Activated CD4-positive, alpha-beta memory T cell treated with anti-CD3 and anti-CD28 coated beads for 36 hours (primary cell): ENCODE results near the gene ASIC4. TPM values are rescaled to one million over a fixed set of nuclear protein-coding genes. Genes with fewer than 3 reads are reported as not detected.

Experiments
- CTCF ChIA-PET: fragments of 350-600 bp; sonication (Branson Sonifier 250); formaldehyde crosslinking; loops from one replicate; lab custom pipeline; 2021; ENCODE audit warnings: antibody characterized with exemption, inconsistent platforms; lab: Charles Lee
- POLR2A ChIA-PET: fragments of 350-600 bp; sonication (Branson Sonifier 250); formaldehyde crosslinking; loops from one replicate; lab custom pipeline; 2021; ENCODE audit warnings: antibody characterized with exemption; lab: Charles Lee
- DNase-seq: peaks from one replicate; pipeline ENCODE4 v3.0.0-alpha.2; 2020
- H3K27ac Mint-ChIP-seq: one replicate; pipeline ENCODE4 v1.8.0; 2021; ENCODE audit warnings: mixed read lengths
- H3K27me3 Mint-ChIP-seq: one replicate; pipeline ENCODE4 v1.8.0; 2021; ENCODE audit warnings: mixed read lengths
- H3K36me3 Mint-ChIP-seq: one replicate; pipeline ENCODE4 v1.8.0; 2021; ENCODE audit warnings: mixed read lengths
- H3K4me1 Mint-ChIP-seq: one replicate; pipeline ENCODE4 v1.8.0; 2021; ENCODE audit warnings: low read depth, mixed read lengths
- H3K4me3 Mint-ChIP-seq: one replicate; pipeline ENCODE4 v1.8.0; 2021; ENCODE audit warnings: mild to moderate bottlenecking, mixed read lengths
- H3K9me3 Mint-ChIP-seq: one replicate; pipeline ENCODE4 v1.8.0; 2021; ENCODE audit warnings: mixed read lengths
- intact Hi-C: fragments of 100-400 bp; cut with micrococcal nuclease; formaldehyde crosslinking; loops from one replicate; pipeline ENCODE4 v1.15.1; 2023
- total RNA-seq, 2 experiments: library from RNA; stranded (reverse); gene quantifications; one replicate each; pipeline ENCODE4 v1.2.3, GENCODE V29; 2021

The ASIC4 gene
- total RNA-seq, 2 experiments from 2014 or later, result 0.07 TPM; not detected in 1

DNA sequence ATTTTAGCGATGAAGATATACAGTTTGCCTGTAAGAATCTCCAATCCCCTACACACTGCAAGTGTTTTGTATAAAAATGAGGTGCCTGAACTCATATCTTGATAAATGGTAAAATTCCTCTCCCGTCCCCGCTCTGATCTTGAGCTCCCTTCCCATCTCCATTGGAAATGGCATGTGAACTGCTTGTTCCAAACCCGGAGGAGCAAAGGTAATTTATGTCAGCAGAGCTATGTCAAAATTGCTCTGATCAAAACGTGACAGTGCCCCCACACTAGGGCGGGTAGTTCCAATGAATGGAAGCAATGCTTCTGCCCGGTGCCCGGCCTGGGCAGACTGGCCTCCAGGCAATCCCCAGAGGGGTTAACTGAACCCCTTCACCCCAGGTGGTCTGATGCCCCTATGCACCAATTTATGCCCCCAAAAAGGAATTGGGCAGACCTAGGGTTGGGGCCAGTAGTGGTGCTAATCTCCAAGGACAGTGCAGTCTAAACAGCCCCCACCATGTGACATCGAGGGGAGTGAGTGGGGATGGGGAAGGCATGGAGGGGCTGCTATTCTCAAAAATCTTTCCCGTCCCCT, 19.2 kb upstream of the ASIC4 start:
- Mint-ChIP-seq H3K4me1 (peaks cover 31% of the 10 kb centered on the region), H3K9me3 (no peaks in the 10 kb centered on the region), H3K27me3 (peaks cover 50% of the 10 kb centered on the region), H3K36me3 (no peaks in the 10 kb centered on the region), H3K4me3 (no peak overlapping the region), H3K27ac (no peak overlapping the region)
- no peak for DNase-seq
- CTCF ChIA-PET, result interaction anchor here (0.7 to 10.7 kb wide), 21 partner anchors 9 to 196 kb away, joined by 3 to 277 read pairs (median 5); partner anchors contain the start of genes CHPF, OBSL1 and TMEM198
- intact Hi-C loops, result loop anchor here (5.0 kb wide), 1 partner anchor 53 kb away; no protein-coding TSS in a partner anchor
- POLR2A ChIA-PET, result no interaction called here

DNA sequence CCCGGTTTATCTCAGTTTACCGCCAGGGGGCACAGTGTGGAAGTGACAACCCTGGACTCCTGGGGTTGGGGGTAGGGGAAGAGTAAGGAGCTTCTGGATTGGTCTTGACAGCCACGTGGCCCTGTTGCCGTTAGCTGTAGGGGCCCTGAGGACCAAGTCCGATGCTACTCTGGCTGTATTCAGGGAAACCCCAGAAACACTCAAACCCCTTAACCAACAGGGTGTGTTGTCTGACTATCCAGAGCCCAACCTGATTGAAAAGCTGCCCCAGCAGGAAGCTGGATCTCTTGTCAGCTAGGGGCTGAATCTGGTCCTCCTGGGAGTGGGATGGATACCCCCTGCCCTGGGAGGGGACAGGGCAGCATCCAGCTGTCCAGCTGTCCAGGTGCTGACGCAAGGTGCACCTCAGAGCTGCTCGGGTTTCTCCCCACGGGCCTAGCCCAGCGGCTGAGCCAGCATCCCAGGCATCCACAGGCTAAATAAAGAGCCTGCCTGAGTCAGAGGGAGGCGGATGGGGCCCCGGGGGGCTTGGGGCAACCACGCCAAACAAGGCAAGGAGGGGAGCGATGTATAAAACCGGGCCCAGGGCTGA, 18.7 kb upstream of the ASIC4 start:
- no peak overlapping the region for H3K4me3 Mint-ChIP-seq
- DNase-seq, result peak; percentile 71
- no peaks in the 10 kb centered on the region for H3K36me3 Mint-ChIP-seq
- ChIA-PET CTCF (interaction anchor here (0.6 to 10.7 kb wide), 25 partner anchors 10 to 224 kb away, joined by 3 to 277 read pairs (median 5); partner anchors contain the start of genes CHPF, OBSL1 and TMEM198), POLR2A (no interaction called here)
- H3K27me3 Mint-ChIP-seq, result peaks cover 50% of the 10 kb centered on the region
- H3K4me1 Mint-ChIP-seq, result peaks cover 35% of the 10 kb centered on the region
- intact Hi-C loops, result loop anchor here (5.0 kb wide), 1 partner anchor 53 kb away; no protein-coding TSS in a partner anchor
- H3K9me3 Mint-ChIP-seq, result no peaks in the 10 kb centered on the region
- H3K27ac Mint-ChIP-seq, result no peak overlapping the region

DNA sequence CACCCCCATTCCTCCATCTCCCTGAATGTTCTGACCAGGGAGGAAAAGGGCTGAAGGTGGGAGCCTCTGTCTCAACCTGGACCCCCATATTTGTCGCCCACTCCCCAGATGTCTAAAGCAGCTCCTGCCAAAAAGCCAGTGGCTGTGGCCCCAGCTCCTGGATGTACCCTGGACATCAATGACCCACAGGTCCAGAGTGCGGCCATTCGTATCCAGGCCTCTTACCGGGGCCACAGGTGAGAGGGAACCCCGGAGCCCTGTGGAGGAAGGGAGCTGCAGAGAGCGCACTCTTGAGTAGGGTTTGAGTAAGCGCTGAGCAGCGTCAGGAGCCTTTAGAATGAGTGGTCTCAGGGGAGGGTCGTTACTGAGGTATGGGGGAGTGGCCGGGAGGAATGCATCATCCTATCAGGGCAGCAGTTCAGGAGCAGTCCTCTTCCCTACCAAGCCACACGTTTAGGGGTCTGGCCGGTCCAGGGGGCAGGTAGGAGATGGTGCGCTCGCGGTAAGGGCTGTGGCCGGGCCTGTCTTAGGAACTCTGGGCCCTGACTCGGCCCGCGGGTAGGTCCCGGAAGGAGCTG, 17.9 kb upstream of the ASIC4 start:
- no peak overlapping the region for H3K27ac Mint-ChIP-seq
- peak overlapping the region; percentile 18 for H3K4me3 Mint-ChIP-seq
- ChIA-PET POLR2A (interaction anchor here (1.1 kb wide), 1 partner anchor 26 kb away, joined by 4 read pairs; no protein-coding TSS in a partner anchor), CTCF (interaction anchor here (0.7 to 10.7 kb wide), 17 partner anchors 10 to 149 kb away, joined by 3 to 277 read pairs (median 5); partner anchors contain the start of genes ASIC4, CHPF and TMEM198)
- DNase-seq, result no peak
- H3K9me3 Mint-ChIP-seq, result no peaks in the 10 kb centered on the region
- peaks cover 35% of the 10 kb centered on the region for H3K4me1 Mint-ChIP-seq
- intact Hi-C loops, result loop anchor here (5.0 kb wide), 1 partner anchor 54 kb away; no protein-coding TSS in a partner anchor
- peaks cover 2% of the 10 kb centered on the region for H3K36me3 Mint-ChIP-seq
- peaks cover 50% of the 10 kb centered on the region for H3K27me3 Mint-ChIP-seq

DNA sequence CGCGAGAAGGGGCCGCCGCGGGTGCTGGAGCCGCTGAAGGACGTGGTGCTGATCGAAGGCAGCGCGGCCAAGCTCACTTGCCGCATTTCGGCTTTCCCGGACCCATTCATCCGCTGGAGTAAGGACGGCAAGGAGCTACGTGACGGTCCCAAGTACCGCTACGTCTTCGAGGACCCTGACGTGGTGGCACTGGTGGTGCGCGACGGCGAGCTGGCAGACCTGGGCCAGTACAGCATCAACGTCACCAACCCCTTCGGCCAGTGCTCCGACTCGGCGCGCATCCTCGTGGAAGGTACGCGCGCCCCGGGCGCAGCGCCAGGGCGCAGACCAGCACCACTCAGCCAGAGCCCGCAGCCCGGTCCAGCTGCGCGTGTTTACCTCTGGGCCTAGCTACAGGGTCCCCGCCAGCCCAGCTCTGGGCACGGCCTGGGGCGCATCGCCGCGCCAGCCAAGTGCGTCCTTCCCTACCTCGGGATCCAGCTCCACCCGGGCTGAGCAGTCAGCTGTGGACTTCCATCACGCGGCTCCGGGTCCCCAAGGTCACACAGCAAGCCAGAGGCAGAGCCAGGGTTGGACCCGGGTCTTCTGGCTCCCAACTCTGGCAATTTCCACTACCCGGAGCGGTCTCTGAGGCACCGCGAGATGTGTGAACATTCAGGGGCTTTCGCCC, 17.3 kb upstream of the ASIC4 start:
- ChIA-PET CTCF (interaction anchor here (0.7 to 10.7 kb wide), 10 partner anchors 11 to 148 kb away, joined by 3 to 277 read pairs (median 14); partner anchors contain the start of genes ASIC4, CHPF and TMEM198), POLR2A (interaction anchor here (1.1 kb wide), 1 partner anchor 25 kb away, joined by 4 read pairs; no protein-coding TSS in a partner anchor)
- H3K4me1 Mint-ChIP-seq, result peaks cover 38% of the 10 kb centered on the region
- DNase-seq, result no peak
- intact Hi-C loops, result loop anchor here (5.0 kb wide), 1 partner anchor 55 kb away; no protein-coding TSS in a partner anchor
- no peak overlapping the region for H3K27ac Mint-ChIP-seq
- H3K36me3 Mint-ChIP-seq, result peaks cover 3% of the 10 kb centered on the region
- H3K9me3 Mint-ChIP-seq, result no peaks in the 10 kb centered on the region
- H3K27me3 Mint-ChIP-seq, result peaks cover 50% of the 10 kb centered on the region
- H3K4me3 Mint-ChIP-seq, result peak overlapping the region; percentile 83

DNA sequence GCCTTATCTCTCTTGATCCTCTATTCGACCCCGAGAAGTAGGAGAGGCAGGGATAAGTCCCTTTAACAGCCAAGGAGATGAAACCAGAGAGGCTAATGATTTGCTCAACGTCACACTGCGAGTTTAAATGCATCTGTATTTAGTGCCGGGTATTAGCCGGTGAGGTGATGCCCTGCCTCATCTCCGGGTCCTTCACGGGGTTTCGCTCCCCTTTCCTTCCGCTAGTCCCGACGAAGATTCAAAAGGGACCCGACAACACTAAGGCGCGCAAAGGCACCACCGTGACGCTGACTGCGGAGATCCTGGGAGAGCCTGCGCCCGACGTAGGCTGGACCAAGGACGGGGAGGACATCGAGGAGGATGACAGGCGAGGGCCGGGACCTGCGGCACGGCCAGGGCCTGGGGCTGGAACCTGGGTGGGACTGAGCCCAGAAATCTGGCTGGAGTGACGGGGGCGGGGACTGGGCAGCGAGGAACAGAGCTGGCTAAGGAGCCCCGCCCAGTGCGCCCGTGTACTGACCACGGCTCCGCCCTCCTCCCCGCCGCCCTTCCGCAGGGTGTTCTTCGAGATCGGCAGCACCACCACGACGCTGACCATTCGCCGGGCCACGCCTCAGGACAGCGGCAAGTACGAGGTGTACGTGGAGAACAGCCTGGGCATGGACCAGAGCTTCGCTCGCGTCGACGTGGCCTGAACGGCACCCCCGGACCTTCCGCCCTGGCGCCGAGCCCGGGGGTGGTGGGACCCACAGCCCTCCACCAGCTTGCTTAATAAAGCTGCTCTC, 16.6 kb upstream of the ASIC4 start:
- intact Hi-C loops, result loop anchor here (1.0 to 5.0 kb wide), 8 partner anchors 12 to 109 kb away; partner anchors contain the start of genes CHPF and STK11IP
- H3K27ac Mint-ChIP-seq, result no peak overlapping the region
- peak; percentile 51 for DNase-seq
- H3K27me3 Mint-ChIP-seq, result peaks cover 46% of the 10 kb centered on the region
- peaks cover 3% of the 10 kb centered on the region for H3K36me3 Mint-ChIP-seq
- POLR2A ChIA-PET, result interaction anchor here (1.0 to 1.7 kb wide), 5 partner anchors 15 to 110 kb away, joined by 3 to 6 read pairs (median 5); partner anchors contain the start of genes CHPF, DNPEP, STK11IP and TMEM198
- H3K4me1 Mint-ChIP-seq, result peaks cover 38% of the 10 kb centered on the region
- H3K4me3 Mint-ChIP-seq, result peak overlapping the region; percentile 83
- no peaks in the 10 kb centered on the region for H3K9me3 Mint-ChIP-seq
- CTCF ChIA-PET, result interaction anchor here (1.0 to 10.7 kb wide), 10 partner anchors 12 to 109 kb away, joined by 3 to 277 read pairs (median 6); partner anchors contain the start of genes ASIC4, CHPF and TMEM198

DNA sequence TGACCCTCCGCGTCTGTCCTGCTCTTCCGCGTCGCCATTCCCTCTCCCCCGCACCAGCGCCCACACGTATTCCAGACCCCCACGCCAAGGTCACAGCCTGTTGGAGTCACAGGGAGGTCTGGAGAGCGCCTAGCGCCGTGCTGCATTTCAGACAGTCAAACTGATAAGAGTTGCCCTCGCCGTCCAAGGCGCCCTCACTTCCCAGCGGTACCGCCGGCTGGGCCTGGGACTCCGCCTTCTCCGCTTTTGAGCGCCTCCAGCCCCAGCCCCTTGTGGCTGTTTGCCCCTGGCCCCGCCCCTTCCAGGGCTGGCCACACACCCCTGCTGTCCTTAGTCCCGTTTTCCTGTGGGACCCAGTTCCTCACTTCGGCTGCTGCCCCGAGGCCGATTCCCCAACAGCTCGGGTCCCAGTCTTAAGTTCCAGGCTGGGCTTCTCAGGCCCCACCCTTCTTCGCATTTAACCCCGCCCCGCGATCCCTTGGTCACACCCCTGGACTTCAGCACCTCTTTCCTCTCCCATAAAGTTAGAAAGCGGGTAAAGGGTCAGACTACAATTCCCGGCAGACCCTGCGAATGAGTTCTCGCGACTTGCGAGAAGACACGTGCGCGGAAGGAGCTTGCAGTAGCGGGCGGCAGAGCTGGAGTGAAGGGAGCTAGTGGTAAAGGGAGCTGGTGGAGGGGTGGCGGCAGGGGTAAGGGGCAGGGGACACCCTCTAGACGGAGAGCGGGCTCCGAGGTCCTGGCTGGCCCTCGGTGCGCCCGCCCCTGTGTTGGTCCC, 15.8 kb upstream of the ASIC4 start, which contains the start of gene GMPPA:
GMPPA (plus strand) TSS at position 612 of the 778 bp plus-strand sequence. CDS start 1,085 bp downstream, outside the sequence.
- peak; percentile 97 for DNase-seq
- intact Hi-C loops, result loop anchor here (1.0 to 5.0 kb wide), 8 partner anchors 11 to 110 kb away; partner anchors contain the start of genes CHPF and STK11IP
- ChIA-PET POLR2A (interaction anchor here (0.6 to 1.7 kb wide), 7 partner anchors 16 to 281 kb away, joined by 3 to 6 read pairs (median 4); partner anchors contain the start of genes CHPF, DNPEP, STK11IP and TMEM198), CTCF (interaction anchor here (0.6 to 10.7 kb wide), 12 partner anchors 11 to 622 kb away, joined by 3 to 277 read pairs (median 4); partner anchors contain the start of genes CHPF and TMEM198)
- H3K27me3 Mint-ChIP-seq, result peaks cover 41% of the 10 kb centered on the region
- H3K4me3 Mint-ChIP-seq, result peak within 1 kb of the TSS; percentile 83
- peaks cover 4% of the 10 kb centered on the region for H3K36me3 Mint-ChIP-seq
- H3K27ac Mint-ChIP-seq, result peak within 1 kb of the TSS; percentile 72
- H3K4me1 Mint-ChIP-seq, result peaks cover 38% of the 10 kb centered on the region
- no peaks in the 10 kb centered on the region for H3K9me3 Mint-ChIP-seq

DNA sequence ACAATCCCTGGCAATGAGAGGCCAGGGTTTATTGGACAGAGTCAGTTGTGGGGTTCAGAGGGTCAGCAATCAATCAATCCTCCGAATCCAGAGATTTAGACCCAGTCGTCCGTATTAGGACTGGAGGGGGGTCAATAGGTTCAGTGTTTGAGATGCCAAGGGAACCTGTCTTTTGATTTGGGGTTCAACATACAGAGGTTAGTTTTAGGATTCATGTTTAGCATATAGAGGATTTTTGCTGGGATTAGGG, 15.3 kb upstream of the ASIC4 start:
- peak overlapping the region; percentile 83 for H3K4me3 Mint-ChIP-seq
- H3K27me3 Mint-ChIP-seq, result peaks cover 37% of the 10 kb centered on the region
- DNase-seq, result no peak
- intact Hi-C loops, result loop anchor here (2.0 to 5.0 kb wide), 2 partner anchors 22 to 57 kb away; no protein-coding TSS in a partner anchor
- H3K4me1 Mint-ChIP-seq, result peaks cover 38% of the 10 kb centered on the region
- H3K36me3 Mint-ChIP-seq, result peaks cover 7% of the 10 kb centered on the region
- H3K9me3 Mint-ChIP-seq, result no peaks in the 10 kb centered on the region
- CTCF ChIA-PET, result interaction anchor here (0.8 to 10.7 kb wide), 10 partner anchors 11 to 623 kb away, joined by 3 to 277 read pairs (median 4); partner anchors contain the start of genes CHPF and TMEM198
- peak overlapping the region; percentile 72 for H3K27ac Mint-ChIP-seq
- POLR2A ChIA-PET, result interaction anchor here (1.1 to 1.7 kb wide), 5 partner anchors 17 to 111 kb away, joined by 3 to 6 read pairs (median 5); partner anchors contain the start of genes DNPEP and STK11IP

DNA sequence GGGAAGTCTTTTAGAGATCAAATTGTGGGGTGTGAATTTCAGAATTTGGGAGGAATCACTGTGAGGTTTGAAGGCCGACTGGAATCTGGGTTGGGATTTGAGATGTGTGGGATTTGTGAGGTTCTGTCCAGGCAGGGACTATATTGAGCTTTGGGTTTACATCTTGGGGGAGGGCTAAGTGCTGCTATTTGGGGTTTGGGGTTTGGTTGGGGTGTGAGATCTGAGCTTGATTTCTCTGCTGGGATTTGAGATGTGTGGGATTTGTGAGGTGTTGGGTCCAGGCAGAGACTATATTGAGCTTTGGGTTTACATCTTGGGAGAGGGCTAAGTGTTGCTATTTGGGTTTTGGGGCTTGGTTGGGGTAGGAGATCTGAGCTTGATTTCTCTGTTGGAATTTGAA, 14.7 kb upstream of the ASIC4 start:
- ChIA-PET POLR2A (interaction anchor here (1.6 to 1.7 kb wide), 2 partner anchors 98 to 112 kb away, joined by 5 to 6 read pairs; partner anchors contain the start of genes DNPEP and STK11IP), CTCF (interaction anchor here (0.7 to 10.7 kb wide), 5 partner anchors 10 to 111 kb away, joined by 3 to 277 read pairs (median 43); partner anchors contain the start of genes CHPF and TMEM198)

DNA sequence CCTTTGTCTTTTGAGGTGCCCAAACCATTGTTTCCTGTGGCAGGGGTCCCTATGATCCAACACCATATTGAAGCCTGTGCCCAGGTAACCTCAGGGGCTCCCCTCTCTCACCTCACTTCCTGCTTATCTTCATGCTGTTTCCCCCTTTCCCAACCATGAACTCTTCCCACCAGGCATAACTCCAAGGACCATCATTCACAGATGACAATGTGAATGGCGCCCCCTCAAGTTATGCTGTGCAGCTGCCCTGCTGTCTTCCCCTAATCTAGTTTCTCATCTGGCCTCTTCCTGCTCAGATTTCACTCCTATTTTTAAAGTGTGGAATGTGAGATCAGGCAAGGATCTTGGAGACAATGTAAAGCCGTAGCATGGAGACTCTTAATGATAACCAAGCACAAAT, 14.1 kb upstream of the ASIC4 start:
- DNase-seq, result no peak
- intact Hi-C loops, result no loop called here
- POLR2A ChIA-PET, result no interaction called here
- H3K4me1 Mint-ChIP-seq, result peaks cover 38% of the 10 kb centered on the region
- CTCF ChIA-PET, result interaction anchor here (0.7 to 10.7 kb wide), 4 partner anchors 9 to 112 kb away, joined by 3 to 277 read pairs (median 40); no protein-coding TSS in a partner anchor
- H3K36me3 Mint-ChIP-seq, result peaks cover 15% of the 10 kb centered on the region
- H3K9me3 Mint-ChIP-seq, result no peaks in the 10 kb centered on the region
- peak overlapping the region; percentile 33 for H3K4me3 Mint-ChIP-seq
- peaks cover 26% of the 10 kb centered on the region for H3K27me3 Mint-ChIP-seq
- H3K27ac Mint-ChIP-seq, result no peak overlapping the region

More for the DNA sequence above, 14.7 kb upstream of the ASIC4 start:
- Mint-ChIP-seq H3K36me3 (peaks cover 12% of the 10 kb centered on the region), H3K4me3 (peak overlapping the region; percentile 83), H3K9me3 (no peaks in the 10 kb centered on the region), H3K4me1 (peaks cover 38% of the 10 kb centered on the region), H3K27ac (peak overlapping the region; percentile 72), H3K27me3 (peaks cover 32% of the 10 kb centered on the region)
- DNase-seq, result no peak
- intact Hi-C loops, result loop anchor here (2.0 to 5.0 kb wide), 2 partner anchors 23 to 57 kb away; no protein-coding TSS in a partner anchor
